ENCODE results near the gene LARGE1.
"Not testable (repeated sequence)": the region's sequence is repeated elsewhere in the genome, so short reads cannot be mapped to it uniquely, and the experiment has no call there.

The LARGE1 gene

DNA sequence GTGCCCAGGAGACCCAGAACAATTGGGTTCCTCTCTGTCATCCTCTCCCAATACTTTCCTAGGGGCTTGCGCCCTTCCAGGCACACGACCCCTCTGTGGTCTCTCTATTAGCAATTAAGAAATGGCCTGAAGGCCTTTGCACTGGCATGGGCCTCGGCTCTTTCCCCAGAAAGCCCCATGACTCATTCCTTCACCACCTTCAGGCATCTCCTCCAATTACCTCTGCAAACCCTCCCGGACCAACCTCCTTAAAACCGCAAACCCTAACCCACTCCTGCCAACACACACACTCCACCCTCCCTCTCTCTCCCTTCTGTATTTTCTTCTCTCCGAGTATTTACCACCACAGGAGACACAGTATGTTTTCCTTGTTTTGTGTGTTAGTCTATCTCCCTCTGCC, 36.7 kb downstream of the LARGE1 start:
- no peak for DNase-seq

DNA sequence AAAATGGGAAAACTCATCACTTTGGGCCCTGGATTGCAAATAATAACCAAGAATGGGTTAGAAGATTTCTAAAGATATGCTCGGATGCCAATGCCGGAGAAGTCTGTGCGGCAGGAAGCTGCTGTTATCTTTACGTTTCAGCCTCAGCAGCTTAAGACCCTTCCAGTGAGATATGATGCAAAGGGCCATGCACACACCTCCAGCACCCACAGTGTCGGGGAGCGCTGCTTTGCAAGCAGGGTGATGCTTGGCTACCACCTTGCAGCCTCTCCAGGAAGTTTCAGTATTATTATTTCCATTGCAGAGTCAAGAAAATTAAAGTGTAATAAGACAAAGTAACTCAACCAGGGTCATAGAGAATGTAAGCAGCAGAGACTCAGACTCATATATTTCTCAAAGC, 37.3 kb downstream of the LARGE1 start:
- no peak for DNase-seq

GRCh38 chr22:33880986-33881385, 39.3 kb downstream of the LARGE1 start:
- no peak for DNase-seq

GRCh38 chr22:33879796-33880195, 40.5 kb downstream of the LARGE1 start:
- no peak for DNase-seq

DNA sequence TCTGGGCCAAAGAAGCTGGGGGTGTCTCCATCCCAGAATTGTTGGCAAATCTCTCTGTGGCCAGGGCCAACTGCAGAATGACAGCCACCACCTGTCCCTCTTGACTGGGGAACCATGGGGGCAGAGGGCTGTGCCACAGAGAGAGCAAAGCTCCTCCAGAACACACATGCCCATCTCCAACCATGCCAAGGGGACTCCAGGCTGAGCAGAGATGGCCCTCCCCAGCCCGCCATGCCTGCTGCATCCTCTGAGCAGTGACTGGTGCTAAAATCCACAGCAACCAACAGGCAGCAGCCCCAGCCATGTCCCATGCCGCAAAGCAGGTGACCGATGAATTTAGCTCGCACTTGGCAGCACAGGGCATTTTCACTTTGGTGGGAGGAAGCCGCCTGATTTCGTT, 45.0 kb downstream of the LARGE1 start:
- DNase-seq: no peak

- no peak for DNase-seq
Measured at GRCh38 chr22:33874206-33874605, 46.1 kb downstream of the LARGE1 start.

DNA sequence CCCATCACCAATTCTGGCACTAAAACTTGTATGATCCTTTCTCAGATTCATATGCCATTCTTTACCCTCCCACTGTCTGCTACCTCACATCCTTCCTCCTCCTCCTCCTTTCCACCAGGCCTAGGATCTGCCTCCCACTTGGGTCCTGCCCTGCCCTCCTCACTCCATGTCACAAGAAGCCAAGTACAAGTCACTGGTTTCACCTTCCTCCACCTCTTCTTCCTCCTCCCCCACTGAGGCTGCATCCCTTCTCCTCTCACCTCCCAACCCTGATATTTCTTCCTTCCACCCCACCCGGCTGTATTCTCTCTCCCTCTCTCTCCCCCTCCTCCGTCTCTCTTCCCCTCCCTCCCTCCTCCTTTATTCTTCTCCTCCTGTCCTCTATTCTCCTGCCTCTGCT, 46.6 kb downstream of the LARGE1 start:
- DNase-seq: no peak

DNA sequence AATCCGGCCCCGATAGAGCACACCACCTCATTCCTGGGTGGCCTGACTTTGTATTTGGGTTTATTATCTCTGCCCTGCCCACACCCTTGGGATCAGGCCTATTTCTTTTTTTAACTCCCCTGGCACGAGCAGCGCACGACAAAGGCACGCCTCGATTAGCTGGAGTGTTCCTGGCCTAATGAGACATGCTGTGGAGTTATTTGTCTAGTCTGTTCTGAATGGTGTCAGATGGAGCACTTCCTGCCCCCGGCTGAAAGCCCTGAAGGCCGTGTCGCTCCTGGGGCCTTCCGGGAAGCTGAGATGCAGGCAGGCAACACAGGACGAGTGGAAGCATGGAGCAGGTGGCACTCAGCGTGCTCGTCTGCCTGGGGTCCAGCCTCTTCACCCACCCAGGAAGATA, 47.1 kb downstream of the LARGE1 start:
- DNase-seq: peak; percentile 72

GRCh38 chr22:33871935-33872334, 48.3 kb downstream of the LARGE1 start:
- no peak for DNase-seq

DNA sequence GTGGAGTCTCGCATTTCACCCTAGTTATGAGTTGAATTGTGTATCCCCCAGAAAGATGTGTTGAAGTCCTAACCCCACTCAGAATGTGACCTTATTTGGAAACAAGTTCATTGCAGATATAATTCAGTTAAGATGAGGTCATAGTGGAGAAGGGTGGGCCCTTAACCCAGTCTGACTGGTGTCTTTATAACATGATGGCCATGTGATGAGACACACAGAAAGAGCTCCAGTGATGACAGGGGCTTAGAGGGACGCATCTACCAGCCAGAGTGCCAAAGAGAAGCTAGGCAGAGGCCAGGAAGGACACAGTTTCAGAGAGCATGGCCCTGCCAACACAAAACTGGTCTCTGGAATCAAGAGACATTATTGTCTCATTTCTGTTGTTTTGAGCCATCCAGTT, 50.3 kb downstream of the LARGE1 start:
- no peak for DNase-seq

- DNase-seq: no peak
Measured at GRCh38 chr22:33867971-33868370, 52.3 kb downstream of the LARGE1 start.

DNA sequence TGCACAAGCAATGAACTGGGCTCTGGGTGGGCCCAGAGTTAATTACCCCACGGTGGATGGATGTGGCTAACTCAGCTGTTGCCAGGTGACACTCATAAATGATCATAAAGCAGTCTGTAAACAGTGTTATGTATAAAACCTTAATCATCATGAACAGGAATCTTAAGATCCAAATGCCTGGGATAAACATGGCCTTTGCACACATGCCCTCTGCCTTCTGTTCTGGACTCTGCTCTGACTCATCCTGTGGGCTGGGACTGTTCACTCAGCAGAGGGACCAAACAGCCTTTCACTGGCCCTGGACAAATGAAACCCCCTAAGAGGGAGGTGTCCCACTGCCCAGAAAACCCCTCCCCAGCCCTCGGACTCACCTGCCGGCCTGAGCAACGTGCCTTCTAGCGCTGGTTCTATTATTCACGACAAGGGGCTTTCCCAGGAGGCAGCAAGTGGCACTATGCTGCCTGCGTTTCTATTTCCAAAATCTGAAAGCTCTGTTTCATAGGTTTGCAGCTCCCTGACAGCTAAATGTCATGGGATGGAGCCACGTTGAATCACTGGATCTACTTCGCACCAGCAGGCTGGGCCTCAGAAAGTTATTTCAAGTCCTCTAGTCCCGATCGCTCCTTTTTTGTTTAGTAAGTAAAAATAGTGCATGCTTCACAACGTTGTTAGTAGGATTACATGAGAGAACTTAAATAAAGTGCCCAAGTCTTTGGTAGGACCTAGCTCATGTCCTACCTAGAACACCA, 53.0 kb downstream of the LARGE1 start:
- DNase-seq: no peak

DNA sequence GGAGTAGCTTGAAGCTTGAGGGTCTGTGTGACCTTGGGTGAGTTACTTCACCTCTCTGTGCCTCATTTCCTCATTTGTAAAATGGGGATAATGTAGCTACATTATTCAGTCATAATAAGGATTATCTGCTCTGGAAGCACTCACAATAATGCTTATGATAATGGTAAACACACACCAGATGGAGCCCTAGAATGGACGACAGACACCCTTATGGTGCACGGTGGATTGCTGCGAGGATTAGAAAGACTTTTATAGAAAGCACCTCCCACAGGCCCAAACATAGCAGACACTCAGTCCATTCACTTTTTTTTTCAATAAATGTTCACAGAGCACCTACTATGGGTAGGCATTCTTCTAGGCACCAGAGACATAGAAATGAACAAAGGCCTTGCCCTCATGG, 53.8 kb downstream of the LARGE1 start:
- DNase-seq: no peak

DNA sequence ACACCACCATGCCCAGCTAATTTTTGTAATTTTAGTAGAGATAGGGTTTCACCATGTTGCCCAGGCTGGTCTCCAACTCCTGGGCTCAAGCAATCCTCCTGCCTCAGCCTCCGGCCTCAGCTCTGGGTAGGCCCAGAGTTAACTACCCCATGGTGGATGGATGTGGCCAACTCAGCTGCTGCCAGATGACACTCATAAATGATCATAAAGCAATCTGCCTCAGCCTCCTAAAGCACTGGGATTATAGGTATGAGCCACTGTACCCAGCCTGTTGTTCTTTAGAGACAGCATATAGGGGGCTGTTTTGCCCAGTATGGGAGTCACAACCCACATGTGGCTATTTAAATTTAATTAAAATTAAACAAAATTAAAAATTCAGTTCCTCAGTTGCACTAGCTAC, 54.3 kb downstream of the LARGE1 start:
- no peak for DNase-seq

- no peak for DNase-seq
Measured at GRCh38 chr22:33865248-33865647, 55.0 kb downstream of the LARGE1 start.

- DNase-seq: no peak
Measured at GRCh38 chr22:33864723-33865130, 55.5 kb downstream of the LARGE1 start.

- no peak for DNase-seq
Measured at GRCh38 chr22:33861216-33861875, 58.9 kb downstream of the LARGE1 start.

- no peak for DNase-seq
Measured at GRCh38 chr22:33860386-33860785, 59.9 kb downstream of the LARGE1 start.

GRCh38 chr22:33859311-33859710, 61.0 kb downstream of the LARGE1 start:
- no peak for DNase-seq

- DNase-seq: not testable (repeated sequence)
Measured at GRCh38 chr22:33858653-33859052, 61.6 kb downstream of the LARGE1 start.

GRCh38 chr22:33857767-33858166, 62.5 kb downstream of the LARGE1 start:
- DNase-seq: not testable (repeated sequence)

DNA sequence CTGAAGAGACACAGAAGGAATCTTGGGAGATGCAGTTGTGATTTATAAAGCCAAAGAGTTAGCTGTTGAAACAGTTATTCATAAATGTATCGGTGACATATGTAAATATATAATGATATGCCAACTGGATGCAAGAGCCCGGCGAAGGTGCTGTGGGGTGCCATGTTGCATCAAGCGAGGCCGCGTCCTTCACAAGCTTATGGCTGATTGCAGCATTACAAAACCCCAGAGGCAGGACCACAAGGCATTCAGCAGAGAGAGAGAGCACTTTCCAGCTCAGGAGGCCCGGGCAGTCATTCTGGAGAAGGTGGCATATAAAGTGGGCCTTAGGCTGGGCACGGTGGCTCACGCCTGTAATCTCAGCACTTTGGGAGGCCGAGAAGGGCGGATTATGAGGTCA, 65.6 kb downstream of the LARGE1 start:
- DNase-seq: no peak

DNA sequence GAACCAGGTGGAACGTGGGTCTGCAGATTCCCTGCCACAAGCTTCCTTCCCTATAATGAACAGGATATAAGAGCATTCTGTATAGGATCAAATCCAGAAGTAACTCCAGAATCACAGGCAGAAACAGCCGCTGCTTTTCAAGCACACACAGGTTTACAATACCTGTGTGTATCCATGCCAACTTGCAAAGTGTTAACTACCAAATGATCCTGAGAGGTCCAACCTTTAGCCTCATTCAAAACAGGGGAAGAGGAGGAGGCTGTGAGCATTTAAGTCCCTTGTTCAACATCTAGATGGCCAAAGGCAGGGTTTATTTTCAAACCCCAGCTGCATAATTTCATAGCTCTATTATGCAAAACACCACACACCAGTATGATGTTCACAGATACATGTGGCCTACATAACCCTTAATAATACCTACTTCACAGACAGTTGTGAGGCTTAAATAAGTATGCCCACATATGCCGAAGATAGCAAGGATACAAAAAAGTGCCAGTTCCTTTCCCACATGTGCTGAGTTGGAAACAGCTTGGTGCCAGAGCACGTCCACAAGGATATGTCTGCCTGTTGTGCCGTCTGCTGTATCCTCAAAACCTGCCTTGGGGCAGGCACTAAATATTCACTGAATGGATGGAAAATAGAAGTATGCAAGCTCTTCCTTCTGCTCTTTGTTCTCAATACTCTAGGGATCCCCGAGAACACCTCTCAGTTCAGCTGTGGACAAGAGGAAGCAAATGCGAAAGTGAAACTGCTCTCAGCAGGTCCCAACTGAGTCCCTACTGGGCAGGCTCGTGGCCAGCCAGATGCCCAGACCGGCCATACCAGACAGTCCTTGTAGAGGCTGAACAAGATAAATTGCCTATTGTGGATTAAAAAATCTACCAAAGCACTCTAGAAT, 66.8 kb downstream of the LARGE1 start:
- peak; percentile 70 for DNase-seq

Data from DMS153 (cell line).